Esophagus muscularis mucosa (tissue), 4 donors: Measurements from ENCODE around the gene SEPTIN2. TPM values are rescaled to one million over a fixed set of nuclear protein-coding genes. Genes with fewer than 3 reads are reported as not detected.
"Not testable (repeated sequence)": the region's sequence is repeated elsewhere in the genome, so short reads cannot be mapped to it uniquely, and the experiment has no call there.

ENCODE experiments used
- DNase-seq: peaks from one replicate; pipeline ENCODE4 v3.0.0-alpha.2; 2017; ENCODE audit errors: extremely low spot score
- H3K27ac ChIP-seq, 4 donors: fragments of 200-600 bp; sonication (generic); replicated peaks in 1 of 4; 1 replicate in 3 of 4; 2 replicates in 1 of 4; pipeline ENCODE4 v1.5.1; 2016 to 2019; ENCODE audit warnings: mild to moderate bottlenecking in 1 of 4
- H3K27me3 ChIP-seq, 4 donors: fragments of 200-600 bp; sonication (generic); one replicate each; pipeline versions ENCODE4 v1.5.1 to v1.6.0; 2016 to 2019
- H3K36me3 ChIP-seq, 4 donors: fragments of 200-600 bp; sonication (generic); one replicate each; pipeline ENCODE4 v1.5.1; 2016 to 2019
- H3K4me1 ChIP-seq, 4 donors: fragments of 200-600 bp; sonication (generic); one replicate each; pipeline ENCODE4 v1.5.1; 2016 to 2019
- H3K4me3 ChIP-seq, 4 donors: fragments of 200-600 bp; sonication (generic); 1 replicate in 2 of 4; 2 replicates in 2 of 4; pipeline ENCODE4 v1.5.1; 2016 to 2019; ENCODE audit warnings: mild to moderate bottlenecking in 4 of 4, moderate library complexity in 1 of 4
- H3K9me3 ChIP-seq, 4 donors: fragments of 200-600 bp; sonication (generic); 1 replicate in 3 of 4; 2 replicates in 1 of 4; pipeline ENCODE4 v1.5.1; 2016 to 2019
- EP300 ChIP-seq: sonication (generic); formaldehyde crosslinking; IDR thresholded peaks from one replicate; pipeline ENCODE4 v1.6.1; 2017; ENCODE audit warnings: antibody characterized with exemption
- POLR2A ChIP-seq: fragments of 450-650 bp; IDR thresholded peaks from one replicate; pipeline ENCODE4 v1.6.1; 2017; ENCODE audit warnings: antibody characterized with exemption, moderate library complexity, mild to moderate bottlenecking, low read depth
- POLR2AphosphoS5 ChIP-seq, 2 donors: sonication (generic); formaldehyde crosslinking; IDR thresholded peaks; one replicate each; pipeline ENCODE4 v1.6.1; 2017; ENCODE audit warnings: antibody characterized with exemption in 2 of 2
- WGBS: methylation state at CpG from one replicate; pipeline ENCODE4 v1.1.5; 2018; 5-methylcytosine and 5-hydroxymethylcytosine counted together
- intact Hi-C: fragments of 100-400 bp; cut with DNase I; formaldehyde crosslinking; loops from one replicate; pipeline ENCODE4 v1.15.1; 2023
- total RNA-seq, 4 donors: library from RNA; depleted of rRNA; stranded (reverse); fragments of >200 nt; gene quantifications; one replicate each; pipeline versions ENCODE4 v1.1.0 to v1.2.1, GENCODE V29; 2016
- TF ChIP-seq, protein P1 (sequence below), 3 experiments: fragments of 200-600 bp in 2 of 3; fragments of 450-650 bp in 1 of 3; sonication (generic) in 2 of 3; IDR thresholded peaks; one replicate each; pipeline ENCODE4 v1.5.1; 2017 to 2019; ENCODE audit warnings: antibody characterized with exemption in 3 of 3, mild to moderate bottlenecking in 2 of 3, moderate library complexity in 1 of 3

The SEPTIN2 gene
- total RNA-seq, 4 donors from 2014 or later = 272 to 335 (median 284) TPM

DNA sequence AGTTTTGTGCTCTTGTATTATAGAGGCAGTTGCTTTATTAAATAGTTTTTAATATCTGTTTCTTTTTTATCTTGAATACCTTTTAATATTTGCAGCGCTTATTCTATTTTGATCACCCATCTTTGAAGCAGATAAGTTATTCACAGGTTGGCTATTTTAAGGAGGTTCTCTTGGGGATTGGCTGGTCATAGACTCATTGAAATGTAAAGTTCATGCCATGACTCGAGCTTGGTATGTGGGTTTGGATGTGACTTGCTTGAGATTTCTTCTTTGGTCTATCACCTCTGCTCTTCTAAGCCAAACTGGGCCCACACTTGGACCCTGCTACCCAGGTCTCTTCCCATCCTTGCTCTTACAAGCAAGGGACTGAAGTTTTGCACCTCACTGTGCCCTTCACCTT is 74.0 kb downstream of the SEPTIN2 start:
- Histone ChIP-seq H3K27ac (no peak overlapping the region), H3K9me3 (no peaks in the 10 kb centered on the region), H3K4me3 (no peak overlapping the region), H3K27me3 (no peaks in the 10 kb centered on the region), H3K4me1 (peaks cover 0 to 5% (median 0%) of the 10 kb centered on the region in 4 donors), H3K36me3 (peaks cover 0 to 3% (median 0%) of the 10 kb centered on the region in 4 donors)
- WGBS = 92% methylated on average over 2 of the region's 2 CpGs
- TF ChIP-seq POLR2AphosphoS5 (IDR thresholded peaks at IDR 0.05) = no peak
- TF ChIP-seq, protein P1, sequence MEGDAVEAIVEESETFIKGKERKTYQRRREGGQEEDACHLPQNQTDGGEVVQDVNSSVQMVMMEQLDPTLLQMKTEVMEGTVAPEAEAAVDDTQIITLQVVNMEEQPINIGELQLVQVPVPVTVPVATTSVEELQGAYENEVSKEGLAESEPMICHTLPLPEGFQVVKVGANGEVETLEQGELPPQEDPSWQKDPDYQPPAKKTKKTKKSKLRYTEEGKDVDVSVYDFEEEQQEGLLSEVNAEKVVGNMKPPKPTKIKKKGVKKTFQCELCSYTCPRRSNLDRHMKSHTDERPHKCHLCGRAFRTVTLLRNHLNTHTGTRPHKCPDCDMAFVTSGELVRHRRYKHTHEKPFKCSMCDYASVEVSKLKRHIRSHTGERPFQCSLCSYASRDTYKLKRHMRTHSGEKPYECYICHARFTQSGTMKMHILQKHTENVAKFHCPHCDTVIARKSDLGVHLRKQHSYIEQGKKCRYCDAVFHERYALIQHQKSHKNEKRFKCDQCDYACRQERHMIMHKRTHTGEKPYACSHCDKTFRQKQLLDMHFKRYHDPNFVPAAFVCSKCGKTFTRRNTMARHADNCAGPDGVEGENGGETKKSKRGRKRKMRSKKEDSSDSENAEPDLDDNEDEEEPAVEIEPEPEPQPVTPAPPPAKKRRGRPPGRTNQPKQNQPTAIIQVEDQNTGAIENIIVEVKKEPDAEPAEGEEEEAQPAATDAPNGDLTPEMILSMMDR (IDR thresholded peaks at IDR 0.05) = no peak
- TF ChIP-seq POLR2A = no peak
- no peak for TF ChIP-seq EP300
- intact Hi-C loops = no loop called here
- DNase-seq = no peak

DNA sequence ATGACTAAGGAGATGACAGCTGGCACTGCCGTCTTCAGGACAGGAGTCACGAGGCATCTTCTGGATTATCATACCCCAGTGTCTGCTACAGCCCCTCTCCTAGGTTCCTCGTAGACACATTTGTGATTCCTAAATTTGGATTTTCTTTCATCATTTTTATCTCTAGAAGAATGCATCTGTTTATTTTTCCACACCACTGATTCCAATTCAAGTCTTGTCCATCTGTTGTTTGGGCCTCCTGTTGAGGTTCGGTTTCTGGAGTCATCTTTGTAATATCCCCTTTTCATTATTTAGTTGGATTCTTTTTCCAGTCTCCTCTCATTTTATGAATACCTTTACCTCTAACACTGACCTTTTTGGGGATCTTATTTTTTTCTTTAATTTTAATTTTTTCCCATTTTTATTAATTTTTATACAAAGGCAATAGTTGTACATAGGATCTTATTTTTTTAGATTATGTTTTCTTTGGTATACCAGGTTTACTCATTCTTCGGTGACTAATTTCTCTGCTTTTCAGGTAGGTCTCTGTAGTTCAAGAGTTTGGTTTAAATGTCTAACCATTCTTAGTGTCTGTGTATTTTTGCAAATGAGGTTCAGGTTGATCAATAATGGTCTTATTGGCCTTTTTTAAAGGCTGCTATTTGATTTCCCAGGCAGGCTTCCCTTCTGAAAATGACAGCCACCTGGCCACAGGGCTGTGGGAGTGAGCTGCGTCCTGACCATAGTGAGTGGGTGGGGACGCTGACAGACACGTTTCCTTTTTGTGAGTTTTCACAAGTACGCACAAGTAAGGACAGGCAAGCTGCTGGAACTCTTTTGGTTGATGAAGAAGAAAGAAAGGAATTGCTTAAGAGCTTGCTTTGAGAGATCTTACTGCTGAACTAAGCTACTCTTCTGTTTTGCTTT is 74.8 kb downstream of the SEPTIN2 start:
- Histone ChIP-seq H3K36me3 (peaks cover 0 to 5% (median 2%) of the 10 kb centered on the region in 4 donors), H3K9me3 (no peaks in the 10 kb centered on the region), H3K4me3 (no peak overlapping the region), H3K4me1 (peaks cover 0 to 8% (median 0%) of the 10 kb centered on the region in 4 donors), H3K27me3 (no peaks in the 10 kb centered on the region), H3K27ac (no peak overlapping the region)
- 91% methylated on average over 9 of the region's 9 CpGs for WGBS
- intact Hi-C loops = no loop called here
- TF ChIP-seq POLR2A (no peak), POLR2AphosphoS5 (IDR thresholded peaks at IDR 0.05) (no peak), EP300 (no peak)
- TF ChIP-seq, protein P1 (IDR thresholded peaks at IDR 0.05) = no peak
- DNase-seq = no peak

DNA sequence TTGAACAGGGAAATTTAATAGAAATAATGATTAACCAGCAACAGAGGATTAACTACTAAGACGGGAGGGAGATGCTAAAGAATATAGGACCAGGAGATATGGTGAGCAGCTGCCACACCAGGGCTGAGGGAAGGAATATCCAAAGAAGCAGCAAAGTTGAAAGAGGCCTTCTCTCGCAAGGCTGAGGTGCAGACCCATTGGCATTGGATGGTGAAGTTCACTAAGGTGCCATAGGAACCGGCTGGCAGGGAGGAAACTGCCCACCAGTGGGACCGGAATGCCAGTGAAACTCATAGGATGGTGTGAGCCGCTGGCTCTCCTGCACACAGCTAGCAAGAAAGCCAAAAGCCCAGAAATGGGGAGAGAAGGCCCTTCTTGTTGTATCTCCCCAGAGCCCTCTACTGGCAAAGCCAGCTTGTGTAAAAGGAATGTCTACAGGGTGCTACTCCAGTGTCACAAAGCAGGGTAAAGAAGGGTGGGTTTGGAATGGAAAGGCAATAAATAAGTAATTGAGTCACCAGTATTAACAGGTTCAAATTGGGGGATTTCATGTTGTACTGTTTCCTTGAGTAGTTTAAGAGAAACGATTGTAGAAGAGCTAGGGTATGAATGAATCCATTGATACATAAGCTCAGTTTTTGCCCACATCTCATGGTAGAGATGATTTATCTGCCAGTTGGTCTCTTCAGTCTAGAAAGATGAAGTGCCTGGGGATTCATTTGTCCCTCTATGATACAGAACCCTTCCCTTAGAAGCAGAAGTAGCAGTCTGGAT is 76.4 kb downstream of the SEPTIN2 start:
- intact Hi-C loops = no loop called here

DNA sequence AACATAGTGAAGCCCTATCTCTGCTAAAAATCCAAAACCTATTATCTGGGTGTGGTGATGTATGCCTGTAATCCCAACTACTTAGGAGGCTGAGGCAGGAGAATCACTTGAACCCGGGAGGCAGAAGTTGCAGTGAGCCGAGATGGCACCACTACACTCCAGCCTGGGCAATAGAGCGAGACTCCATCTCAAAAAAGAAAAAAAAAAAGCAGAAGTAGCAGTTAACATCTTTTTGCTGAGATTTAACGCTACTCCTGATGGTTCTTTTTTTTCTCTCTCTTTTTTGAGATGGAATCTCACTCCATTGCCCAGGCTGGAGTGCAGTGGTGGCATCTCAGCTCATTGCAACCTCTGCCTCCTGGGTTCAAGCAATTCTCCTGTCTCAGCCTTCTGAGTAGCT is 77.0 kb downstream of the SEPTIN2 start:
- intact Hi-C loops, H3K27ac ChIP-seq: not testable (repeated sequence)
- 98% methylated on average over 4 of the region's 4 CpGs for WGBS

More for the DNA sequence above, 76.4 kb downstream of the SEPTIN2 start:
- Histone ChIP-seq H3K36me3 (peaks cover 0 to 6% (median 3%) of the 10 kb centered on the region in 4 donors), H3K27me3 (no peaks in the 10 kb centered on the region), H3K9me3 (no peaks in the 10 kb centered on the region), H3K4me1 (peaks cover 0 to 8% (median 0%) of the 10 kb centered on the region in 4 donors), H3K27ac (no peak overlapping the region), H3K4me3 (no peak overlapping the region)
- no peak for TF ChIP-seq EP300
- TF ChIP-seq, protein P1 (IDR thresholded peaks at IDR 0.05) = peak in 1 of 3 experiments; percentile 31
- WGBS = 83% methylated on average over 6 of the region's 6 CpGs
- DNase-seq = no peak

DNA sequence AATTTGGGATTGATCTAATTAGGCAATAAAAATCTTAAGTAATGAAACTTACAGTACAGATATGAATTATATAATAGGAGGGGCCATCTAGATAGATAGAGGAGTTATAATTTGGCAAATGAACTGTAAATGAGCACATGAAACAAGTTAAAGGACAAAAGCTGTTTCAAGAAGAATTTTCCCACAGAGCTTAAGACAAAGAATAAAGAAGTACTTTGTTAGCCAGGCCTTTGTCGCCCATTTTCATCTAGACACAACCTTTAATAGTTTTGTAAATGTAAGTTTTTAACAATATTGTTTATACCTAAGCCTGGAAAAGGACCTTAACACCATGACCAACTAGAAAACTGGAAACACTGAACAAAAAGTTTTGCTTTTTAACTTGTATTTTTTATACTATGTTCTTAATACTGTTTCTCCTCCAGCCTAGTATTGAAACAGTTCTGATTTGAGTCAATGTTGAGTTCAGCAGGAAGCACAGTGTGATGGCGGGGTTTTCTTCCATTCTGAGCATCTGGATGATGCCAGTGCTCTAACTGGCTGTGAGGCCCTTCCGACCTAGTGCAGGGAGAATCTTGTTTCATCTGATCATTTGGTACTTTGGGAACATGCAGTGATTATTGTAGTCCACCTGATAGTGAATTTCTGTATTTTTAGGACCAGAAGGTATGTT is 77.9 kb downstream of the SEPTIN2 start:
- Histone ChIP-seq H3K9me3 (no peaks in the 10 kb centered on the region), H3K27ac (no peak overlapping the region), H3K36me3 (peaks cover 0 to 6% (median 3%) of the 10 kb centered on the region in 4 donors), H3K4me3 (no peak overlapping the region), H3K4me1 (peaks cover 0 to 8% (median 0%) of the 10 kb centered on the region in 4 donors), H3K27me3 (no peaks in the 10 kb centered on the region)
- intact Hi-C loops = no loop called here
- 96% methylated on average over 3 of the region's 3 CpGs for WGBS
- TF ChIP-seq POLR2A (no peak), EP300 (no peak), POLR2AphosphoS5 (IDR thresholded peaks at IDR 0.05) (no peak)
- TF ChIP-seq, protein P1 (IDR thresholded peaks at IDR 0.05) = no peak
- no peak for DNase-seq

More for the DNA sequence above, 77.0 kb downstream of the SEPTIN2 start:
- not testable (repeated sequence) for H3K9me3 ChIP-seq, DNase-seq, H3K36me3 ChIP-seq, H3K4me1 ChIP-seq, H3K4me3 ChIP-seq, H3K27me3 ChIP-seq

DNA sequence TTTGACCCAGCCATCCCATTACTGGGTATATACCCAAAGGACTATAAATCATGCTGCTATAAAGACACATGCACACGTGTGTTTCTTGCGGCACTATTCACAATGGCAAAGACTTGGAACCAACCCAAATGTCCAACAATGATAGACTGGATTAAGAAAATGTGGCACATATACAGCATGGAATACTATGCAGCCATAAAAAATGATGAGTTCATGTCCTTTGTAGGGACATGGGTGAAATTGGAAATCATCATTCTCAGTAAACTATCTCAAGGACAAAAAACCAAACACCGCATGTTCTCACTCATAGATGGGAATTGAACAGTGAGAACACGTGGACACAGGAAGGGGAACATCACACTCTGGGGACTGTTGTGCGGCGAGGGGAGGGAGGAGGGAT is 81.1 kb downstream of the SEPTIN2 start:
- intact Hi-C loops, DNase-seq, H3K4me1 ChIP-seq, H3K36me3 ChIP-seq, H3K4me3 ChIP-seq, H3K27ac ChIP-seq, H3K27me3 ChIP-seq, H3K9me3 ChIP-seq: not testable (repeated sequence)
- WGBS = 97% methylated on average over 6 of the region's 6 CpGs
